Activated B cell treated with CpG ODN at 0.5 μM for 24 hours (primary cell): Measurements from ENCODE around the gene JAK2. TPM values are rescaled to one million over a fixed set of nuclear protein-coding genes. Genes with fewer than 3 reads are reported as not detected.
A peak's percentile ranks its signal among the peaks of the same experiment; 100 is the strongest.
"Not testable (repeated sequence)": the region's sequence is repeated elsewhere in the genome, so short reads cannot be mapped to it uniquely, and the experiment has no call there.

ENCODE experiments used
- ATAC-seq: fragments of 200-7000 bp; cut with Tn5 transposase; one replicate; pipeline ENCODE4 v1.10.0; 2021; ENCODE audit warnings: low read depth, mild to moderate bottlenecking, moderate library complexity
- CTCF ChIA-PET: fragments of 350-600 bp; sonication (Branson Sonifier 250); formaldehyde crosslinking; loops from one replicate; lab custom pipeline; 2021; ENCODE audit warnings: antibody characterized with exemption; lab: Charles Lee
- POLR2A ChIA-PET: fragments of 350-600 bp; sonication (Branson Sonifier 250); formaldehyde crosslinking; loops from one replicate; lab custom pipeline; 2021; ENCODE audit warnings: antibody characterized with exemption; lab: Charles Lee
- DNase-seq: peaks from one replicate; pipeline ENCODE4 v3.0.0; 2022
- H3K27ac Mint-ChIP-seq: one replicate; pipeline ENCODE4 v1.8.0; 2020; ENCODE audit warnings: mixed read lengths
- H3K27me3 Mint-ChIP-seq: one replicate; pipeline ENCODE4 v1.8.0; 2021; ENCODE audit warnings: mixed read lengths
- H3K36me3 Mint-ChIP-seq: one replicate; pipeline ENCODE4 v1.8.0; 2021; ENCODE audit warnings: low read depth, mixed read lengths
- H3K4me1 Mint-ChIP-seq: one replicate; pipeline ENCODE4 v1.8.0; 2021; ENCODE audit warnings: mixed read lengths
- H3K4me3 Mint-ChIP-seq: one replicate; pipeline ENCODE4 v1.8.0; 2020; ENCODE audit warnings: mild to moderate bottlenecking, mixed read lengths
- H3K9me3 Mint-ChIP-seq: one replicate; pipeline ENCODE4 v1.8.0; 2020; ENCODE audit warnings: mixed read lengths
- CTCF ChIP-seq: fragments of 200-600 bp; IDR thresholded peaks from one replicate; pipeline ENCODE4 v1.8.0; 2022; ENCODE audit warnings: antibody characterized with exemption, mild to moderate bottlenecking
- intact Hi-C: fragments of 100-400 bp; cut with micrococcal nuclease; formaldehyde crosslinking; loops from one replicate; pipeline ENCODE4 v1.15.1; 2024
- total RNA-seq: library from RNA; stranded (reverse); gene quantifications from 2 replicates; pipeline ENCODE4 v1.2.3, GENCODE V29; 2022

The JAK2 gene
- total RNA-seq, 1 donor from 2014 or later, result 21.3 TPM

- no peak for ATAC-seq
- intact Hi-C loops, result no loop called here
Measured at GRCh38 chr9:5099466-5099865, 114.4 kb downstream of the JAK2 start.

DNA sequence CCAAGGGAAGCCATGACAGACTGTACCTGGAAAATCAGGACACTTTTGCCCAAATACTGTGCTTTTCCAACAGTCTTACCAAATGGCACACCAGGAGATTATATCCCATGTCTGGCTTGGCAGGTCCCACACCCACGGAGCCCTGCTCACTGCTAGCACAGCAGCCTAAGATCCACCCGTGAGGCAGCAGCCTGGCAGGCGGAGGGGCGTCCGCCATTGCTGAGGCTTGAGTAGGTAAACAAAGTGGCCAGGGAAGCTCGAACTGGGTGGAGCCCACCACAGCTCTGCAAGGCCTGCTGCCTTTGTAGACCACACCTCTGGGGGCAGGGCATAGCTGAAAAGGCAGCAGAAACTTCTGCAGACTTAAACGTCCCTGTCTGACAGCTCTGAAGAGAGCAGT is 116.1 kb downstream of the JAK2 start:
- intact Hi-C loops, result not testable (repeated sequence)
- H3K36me3 Mint-ChIP-seq, result peaks cover 30% of the 10 kb centered on the region

More at GRCh38 chr9:5099466-5099865, 114.4 kb downstream of the JAK2 start:
- Mint-ChIP-seq H3K4me3 (no peak overlapping the region), H3K4me1 (no peaks in the 10 kb centered on the region), H3K9me3 (no peaks in the 10 kb centered on the region), H3K36me3 (peaks cover 16% of the 10 kb centered on the region), H3K27ac (no peak overlapping the region), H3K27me3 (no peaks in the 10 kb centered on the region)
- no peak for TF ChIP-seq CTCF
- ChIA-PET CTCF (no interaction called here), POLR2A (no interaction called here)
- DNase-seq, result no peak

GRCh38 chr9:5106517-5106916 is 121.4 kb downstream of the JAK2 start:
- POLR2A ChIA-PET, intact Hi-C loops, DNase-seq, ATAC-seq, H3K9me3 Mint-ChIP-seq, H3K4me1 Mint-ChIP-seq, H3K27ac Mint-ChIP-seq, H3K4me3 Mint-ChIP-seq, CTCF ChIA-PET, H3K27me3 Mint-ChIP-seq: not testable (repeated sequence)
- peaks cover 31% of the 10 kb centered on the region for H3K36me3 Mint-ChIP-seq

More for the DNA sequence above, 116.1 kb downstream of the JAK2 start:
- H3K27me3 Mint-ChIP-seq, ATAC-seq, H3K4me1 Mint-ChIP-seq, H3K27ac Mint-ChIP-seq, CTCF ChIA-PET, POLR2A ChIA-PET, DNase-seq, H3K4me3 Mint-ChIP-seq, H3K9me3 Mint-ChIP-seq: not testable (repeated sequence)

GRCh38 chr9:5110867-5111681 is 126.0 kb downstream of the JAK2 start:
- POLR2A ChIA-PET, result no interaction called here
- Mint-ChIP-seq H3K36me3 (peaks cover 32% of the 10 kb centered on the region), H3K27ac (no peak overlapping the region), H3K27me3 (no peaks in the 10 kb centered on the region), H3K4me1 (no peaks in the 10 kb centered on the region), H3K4me3 (no peak overlapping the region), H3K9me3 (peaks cover 11% of the 10 kb centered on the region)
- ATAC-seq, result no peak
- DNase-seq, result peak; percentile 12
- TF ChIP-seq CTCF, result no peak
- intact Hi-C loops, result no loop called here
- CTCF ChIA-PET, result no interaction called here

DNA sequence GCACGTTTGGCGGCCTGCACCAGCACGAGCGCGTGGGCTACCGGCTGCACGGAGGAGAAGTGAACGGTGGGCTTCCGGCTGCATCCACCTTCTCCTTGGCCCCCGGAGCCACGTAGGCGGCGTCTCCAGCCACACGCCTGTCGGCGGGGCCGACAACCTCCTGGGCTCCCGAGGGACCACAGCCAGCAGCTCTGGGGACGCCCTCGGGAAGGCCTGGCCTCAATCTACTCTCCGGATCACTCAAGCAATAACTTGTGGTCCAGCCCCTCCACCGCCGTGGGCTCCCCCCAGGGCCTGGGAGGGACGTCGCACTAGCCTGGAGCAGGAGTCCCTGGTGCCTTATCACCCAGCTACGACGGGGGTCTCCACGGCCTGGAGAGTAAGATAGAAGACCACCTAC is 126.6 kb downstream of the JAK2 start:
- intact Hi-C loops, result no loop called here
- ATAC-seq, result no peak
- Mint-ChIP-seq H3K27ac (no peak overlapping the region), H3K9me3 (peaks cover 11% of the 10 kb centered on the region), H3K27me3 (no peaks in the 10 kb centered on the region), H3K36me3 (peaks cover 31% of the 10 kb centered on the region), H3K4me3 (no peak overlapping the region), H3K4me1 (no peaks in the 10 kb centered on the region)
- CTCF ChIA-PET, result no interaction called here
- POLR2A ChIA-PET, result no interaction called here
- DNase-seq, result no peak
- no peak for TF ChIP-seq CTCF

- Mint-ChIP-seq H3K27ac (no peak overlapping the region), H3K9me3 (peaks cover 11% of the 10 kb centered on the region), H3K4me1 (no peaks in the 10 kb centered on the region), H3K4me3 (no peak overlapping the region), H3K27me3 (no peaks in the 10 kb centered on the region), H3K36me3 (peaks cover 35% of the 10 kb centered on the region)
- CTCF ChIA-PET, result no interaction called here
- no peak for DNase-seq
- POLR2A ChIA-PET, result no interaction called here
- no peak for TF ChIP-seq CTCF
- no peak for ATAC-seq
- intact Hi-C loops, result no loop called here
Measured at GRCh38 chr9:5112109-5112592, 127.1 kb downstream of the JAK2 start.
